ENCODE results near the gene STK36. TPM values are rescaled to one million over a fixed set of nuclear protein-coding genes. Genes with fewer than 3 reads are reported as not detected.

STK36 gene
- total RNA-seq, 1 experiment from 2014 or later, result 38.7 TPM

DNA sequence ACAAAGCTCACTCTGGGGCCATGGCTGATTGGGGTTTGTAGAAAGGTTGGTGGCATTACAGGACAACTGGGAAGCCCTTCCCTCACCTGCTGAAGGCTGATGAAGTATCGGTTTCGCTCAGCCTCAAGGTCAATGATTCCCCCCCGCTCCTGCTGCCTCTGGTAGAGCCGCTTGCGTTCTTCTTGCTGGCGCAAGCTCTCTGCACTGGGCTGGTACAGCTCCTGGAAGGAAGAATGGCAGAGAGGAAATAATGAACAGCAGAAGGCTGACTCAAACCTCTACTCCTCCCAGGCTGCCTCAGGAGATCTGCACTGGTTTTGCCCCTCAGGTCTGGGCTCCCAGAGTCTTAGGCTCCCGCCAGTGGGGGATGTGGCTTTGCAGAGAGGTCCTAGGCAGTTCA is 7.2 kb upstream of the STK36 start:
- no peak overlapping the region for H2BK15ac ChIP-seq (ENCODE audit: low read depth, low read length)
- no peaks in the 10 kb centered on the region for H3K9me3 ChIP-seq (ENCODE audit: control insufficient read depth, low read depth, low read length)
- no peak overlapping the region for H2AK5ac ChIP-seq (ENCODE audit: insufficient read length, low read length)
- H3K23ac ChIP-seq (ENCODE audit: insufficient read length, low read depth, low read length), result no peak overlapping the region
- Mint-ChIP-seq H3K9me3 (no peaks in the 10 kb centered on the region), H3K27ac (no peak overlapping the region), H3K36me3 (ENCODE audit: insufficient read depth in 1 of 3, low read depth in 3 of 3) (peaks cover 33 to 62% (median 58%) of the 10 kb centered on the region in 3 experiments), H3K27me3 (ENCODE audit: low read depth) (no peaks in the 10 kb centered on the region), H3K4me1 (peaks cover 7% of the 10 kb centered on the region in 2 experiments), H3K4me3 (no peak overlapping the region)
- no peak overlapping the region for H3K4me2 ChIP-seq (ENCODE audit: insufficient read depth, insufficient read length, low read length)
- H2AFZ ChIP-seq (ENCODE audit: low read length), result no peak overlapping the region
- H3K18ac ChIP-seq (ENCODE audit: insufficient read length, low read depth, low read length), result no peak overlapping the region
- no peak overlapping the region for H3K9ac ChIP-seq (ENCODE audit: extremely low read depth, insufficient read length, low read length)
- TF ChIP-seq, protein P1, sequence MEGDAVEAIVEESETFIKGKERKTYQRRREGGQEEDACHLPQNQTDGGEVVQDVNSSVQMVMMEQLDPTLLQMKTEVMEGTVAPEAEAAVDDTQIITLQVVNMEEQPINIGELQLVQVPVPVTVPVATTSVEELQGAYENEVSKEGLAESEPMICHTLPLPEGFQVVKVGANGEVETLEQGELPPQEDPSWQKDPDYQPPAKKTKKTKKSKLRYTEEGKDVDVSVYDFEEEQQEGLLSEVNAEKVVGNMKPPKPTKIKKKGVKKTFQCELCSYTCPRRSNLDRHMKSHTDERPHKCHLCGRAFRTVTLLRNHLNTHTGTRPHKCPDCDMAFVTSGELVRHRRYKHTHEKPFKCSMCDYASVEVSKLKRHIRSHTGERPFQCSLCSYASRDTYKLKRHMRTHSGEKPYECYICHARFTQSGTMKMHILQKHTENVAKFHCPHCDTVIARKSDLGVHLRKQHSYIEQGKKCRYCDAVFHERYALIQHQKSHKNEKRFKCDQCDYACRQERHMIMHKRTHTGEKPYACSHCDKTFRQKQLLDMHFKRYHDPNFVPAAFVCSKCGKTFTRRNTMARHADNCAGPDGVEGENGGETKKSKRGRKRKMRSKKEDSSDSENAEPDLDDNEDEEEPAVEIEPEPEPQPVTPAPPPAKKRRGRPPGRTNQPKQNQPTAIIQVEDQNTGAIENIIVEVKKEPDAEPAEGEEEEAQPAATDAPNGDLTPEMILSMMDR (conservative IDR thresholded peaks at IDR 0.05), result no peak
- H2BK20ac ChIP-seq (ENCODE audit: low read depth, low read length, poor library complexity, severe bottlenecking), result no peak overlapping the region
- H4K20me1 ChIP-seq (ENCODE audit: control insufficient read depth, insufficient read depth, insufficient read length), result no peaks in the 10 kb centered on the region
- no peak overlapping the region for H4K8ac ChIP-seq (replicated peaks; ENCODE audit: insufficient read length, low read depth, low read length)
- H3K27me3 ChIP-seq (ENCODE audit: insufficient read depth, low read length), result no peaks in the 10 kb centered on the region
- no peak overlapping the region for H2BK120ac ChIP-seq (ENCODE audit: low read depth, low read length, poor library complexity, severe bottlenecking)
- no peak overlapping the region for H4K5ac ChIP-seq (ENCODE audit: insufficient read length, low read depth, low read length)
- no peak for DNase-seq
- H2BK12ac ChIP-seq (ENCODE audit: insufficient read length, low read depth, low read length), result no peak overlapping the region
- peaks cover 5% of the 10 kb centered on the region for H3K23me2 ChIP-seq (ENCODE audit: insufficient read length, low read depth, low read length, poor library complexity, severe bottlenecking)
- H3K4me1 ChIP-seq (ENCODE audit: insufficient read depth, low read length), result peaks cover 2% of the 10 kb centered on the region; the same call in 1 of the 2 replicates
- no peak overlapping the region for H3K56ac ChIP-seq (ENCODE audit: insufficient read length, low read depth, low read length)
- no peak overlapping the region for H2BK5ac ChIP-seq (ENCODE audit: insufficient read length, low read length)
- no peak overlapping the region for H3K4ac ChIP-seq (ENCODE audit: low read depth, low read length)
- no peak overlapping the region for H3K27ac ChIP-seq (ENCODE audit: insufficient read length, low read depth, low read length)
- H3K14ac ChIP-seq (ENCODE audit: insufficient read depth, low read length), result no peak overlapping the region
- H3T11ph ChIP-seq (ENCODE audit: low read length), result no peak overlapping the region
- no CpG with 5 or more reads among the region's 7 CpGs for WGBS (ENCODE audit: extremely low coverage, insufficient read length, low lambda C conversion rate)
- no peaks in the 10 kb centered on the region for H3K79me2 ChIP-seq (ENCODE audit: insufficient read depth, low read length)
- H3K79me1 ChIP-seq (ENCODE audit: insufficient read depth, low read depth, low read length, poor library complexity, severe bottlenecking), result no peaks in the 10 kb centered on the region
- no peak overlapping the region for H4K91ac ChIP-seq (ENCODE audit: insufficient read length, low read depth, low read length)

Data from H9 (cell line).